ENCODE results near the gene HEBP2. TPM values are rescaled to one million over a fixed set of nuclear protein-coding genes. Genes with fewer than 3 reads are reported as not detected.
A peak's percentile ranks its signal among the peaks of the same experiment; 100 is the strongest.

The HEBP2 gene
- total RNA-seq, 1 experiment from 2014 or later: 71.2 TPM

DNA sequence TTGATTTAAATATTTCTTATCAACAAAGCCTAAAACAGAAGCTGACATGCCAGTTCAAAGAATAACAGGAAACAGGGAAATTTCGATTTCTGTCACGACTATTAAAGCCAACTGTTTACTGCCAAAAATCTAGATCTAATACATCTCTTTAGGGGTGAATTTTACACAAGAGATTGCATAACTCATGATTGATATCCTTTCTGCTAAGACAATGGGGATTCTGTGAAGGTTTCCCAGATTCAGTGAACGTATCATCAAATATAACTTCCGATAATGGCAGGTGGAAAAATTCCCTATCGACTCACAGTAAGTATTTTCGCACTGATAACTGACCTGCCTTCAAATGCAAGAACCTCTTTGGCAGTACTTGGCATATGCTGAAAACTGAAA lies 52.4 kb downstream of the HEBP2 start:
- BruUV-seq (replicated peaks): TSS peak; percentile 39
- H3K27ac Mint-ChIP-seq (ENCODE audit: low read depth, unreplicated experiment): peak overlapping the region; percentile 82
- peak; percentile 26 for DNase-seq (ENCODE audit: unreplicated experiment)
- no peaks in the 10 kb centered on the region for H3K9me3 Mint-ChIP-seq (ENCODE audit: unreplicated experiment)
- peaks cover 15% of the 10 kb centered on the region for H3K4me1 Mint-ChIP-seq (ENCODE audit: insufficient read depth, unreplicated experiment)
- peaks cover 11% of the 10 kb centered on the region for H3K36me3 Mint-ChIP-seq (ENCODE audit: insufficient read depth, unreplicated experiment)
- no peaks in the 10 kb centered on the region for H3K27me3 Mint-ChIP-seq (ENCODE audit: insufficient read depth, unreplicated experiment)
- ChIA-PET CTCF (interaction anchor here (0.7 to 4.1 kb wide), 9 partner anchors 8 to 297 kb away, joined by 3 to 32 read pairs (median 8); no protein-coding TSS in a partner anchor), POLR2A (interaction anchor here (0.6 to 4.5 kb wide), 11 partner anchors 11 to 586 kb away, joined by 3 to 72 read pairs (median 12); no protein-coding TSS in a partner anchor)
- TF ChIP-seq, protein P1, sequence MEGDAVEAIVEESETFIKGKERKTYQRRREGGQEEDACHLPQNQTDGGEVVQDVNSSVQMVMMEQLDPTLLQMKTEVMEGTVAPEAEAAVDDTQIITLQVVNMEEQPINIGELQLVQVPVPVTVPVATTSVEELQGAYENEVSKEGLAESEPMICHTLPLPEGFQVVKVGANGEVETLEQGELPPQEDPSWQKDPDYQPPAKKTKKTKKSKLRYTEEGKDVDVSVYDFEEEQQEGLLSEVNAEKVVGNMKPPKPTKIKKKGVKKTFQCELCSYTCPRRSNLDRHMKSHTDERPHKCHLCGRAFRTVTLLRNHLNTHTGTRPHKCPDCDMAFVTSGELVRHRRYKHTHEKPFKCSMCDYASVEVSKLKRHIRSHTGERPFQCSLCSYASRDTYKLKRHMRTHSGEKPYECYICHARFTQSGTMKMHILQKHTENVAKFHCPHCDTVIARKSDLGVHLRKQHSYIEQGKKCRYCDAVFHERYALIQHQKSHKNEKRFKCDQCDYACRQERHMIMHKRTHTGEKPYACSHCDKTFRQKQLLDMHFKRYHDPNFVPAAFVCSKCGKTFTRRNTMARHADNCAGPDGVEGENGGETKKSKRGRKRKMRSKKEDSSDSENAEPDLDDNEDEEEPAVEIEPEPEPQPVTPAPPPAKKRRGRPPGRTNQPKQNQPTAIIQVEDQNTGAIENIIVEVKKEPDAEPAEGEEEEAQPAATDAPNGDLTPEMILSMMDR (IDR thresholded peaks at IDR 0.05; ENCODE audit: unreplicated experiment): no peak
- intact Hi-C loops (cut with micrococcal nuclease): loop anchor here (5.0 kb wide), 1 partner anchor 51 kb away; no protein-coding TSS in a partner anchor
- peak overlapping the region; percentile 68 for H3K4me3 Mint-ChIP-seq (ENCODE audit: unreplicated experiment)

DNA sequence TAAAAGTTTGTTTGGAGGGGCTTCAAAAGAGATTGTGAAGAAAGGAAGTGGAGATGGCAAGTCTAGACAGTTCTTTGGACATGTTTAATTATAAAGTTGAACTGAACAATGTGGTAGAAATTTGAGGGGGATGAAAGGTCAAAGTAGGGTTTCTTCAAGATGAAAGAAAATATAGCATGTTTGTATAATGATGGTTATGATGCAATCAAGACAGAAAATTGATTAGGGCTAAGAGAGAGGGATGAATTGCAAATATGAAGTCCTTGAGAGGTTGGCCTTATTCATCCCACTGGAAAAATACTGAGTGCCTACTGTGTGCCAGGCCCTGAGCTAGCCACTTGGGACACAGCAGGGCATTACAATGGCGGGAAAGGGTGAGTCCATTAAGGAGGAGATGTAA lies 57.6 kb downstream of the HEBP2 start:
- BruUV-seq (replicated peaks): no TSS peak
- H3K9me3 Mint-ChIP-seq (ENCODE audit: unreplicated experiment): no peaks in the 10 kb centered on the region
- H3K4me3 Mint-ChIP-seq (ENCODE audit: unreplicated experiment): no peak overlapping the region
- H3K27me3 Mint-ChIP-seq (ENCODE audit: insufficient read depth, unreplicated experiment): no peaks in the 10 kb centered on the region
- TF ChIP-seq, protein P1 (IDR thresholded peaks at IDR 0.05; ENCODE audit: unreplicated experiment): no peak
- peaks cover 25% of the 10 kb centered on the region for H3K4me1 Mint-ChIP-seq (ENCODE audit: insufficient read depth, unreplicated experiment)
- ChIA-PET CTCF (interaction anchor here (0.6 to 0.9 kb wide), 3 partner anchors 59 to 1092 kb away, joined by 3 read pairs; no protein-coding TSS in a partner anchor), POLR2A (no interaction called here)
- intact Hi-C loops (cut with micrococcal nuclease): no loop called here
- DNase-seq (ENCODE audit: unreplicated experiment): no peak
- H3K36me3 Mint-ChIP-seq (ENCODE audit: insufficient read depth, unreplicated experiment): peaks cover 24% of the 10 kb centered on the region
- no peak overlapping the region for H3K27ac Mint-ChIP-seq (ENCODE audit: low read depth, unreplicated experiment)

DNA sequence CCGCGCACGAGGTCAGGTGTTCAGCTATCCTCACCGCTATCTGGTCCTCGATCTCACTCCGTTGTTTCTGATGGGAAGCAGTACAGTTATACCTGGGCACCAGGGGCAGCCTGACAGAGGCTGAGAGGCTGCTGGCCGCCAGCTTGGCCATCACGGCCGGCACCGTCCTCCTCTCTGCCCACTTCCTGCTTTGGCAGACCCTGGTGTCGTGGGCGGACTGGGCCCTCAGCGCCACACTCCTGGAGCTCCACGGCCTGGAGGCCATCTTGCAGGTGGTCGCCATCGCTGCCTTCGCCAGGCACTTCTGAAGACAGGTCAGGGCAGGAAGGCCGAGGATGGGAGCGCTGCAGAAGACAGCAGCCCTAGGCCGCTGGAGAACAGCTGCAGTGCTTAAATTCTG lies 60.1 kb downstream of the HEBP2 start:
- Mint-ChIP-seq H3K4me3 (ENCODE audit: unreplicated experiment) (no peak overlapping the region), H3K4me1 (ENCODE audit: insufficient read depth, unreplicated experiment) (peaks cover 38% of the 10 kb centered on the region), H3K27ac (ENCODE audit: low read depth, unreplicated experiment) (no peak overlapping the region), H3K9me3 (ENCODE audit: unreplicated experiment) (no peaks in the 10 kb centered on the region), H3K36me3 (ENCODE audit: insufficient read depth, unreplicated experiment) (peaks cover 24% of the 10 kb centered on the region), H3K27me3 (ENCODE audit: insufficient read depth, unreplicated experiment) (no peaks in the 10 kb centered on the region)
- no peak for DNase-seq (ENCODE audit: unreplicated experiment)
- ChIA-PET CTCF (interaction anchor here (0.6 to 2.5 kb wide), 5 partner anchors 9 to 54 kb away, joined by 4 to 18 read pairs (median 6); no protein-coding TSS in a partner anchor), POLR2A (interaction anchor here (2.1 to 6.3 kb wide), 2 partner anchors 9 to 28 kb away, joined by 24 to 72 read pairs; no protein-coding TSS in a partner anchor)
- intact Hi-C loops (cut with micrococcal nuclease): no loop called here
- no TSS peak for BruUV-seq (replicated peaks)
- TF ChIP-seq, protein P1 (IDR thresholded peaks at IDR 0.05; ENCODE audit: unreplicated experiment): no peak

DNA sequence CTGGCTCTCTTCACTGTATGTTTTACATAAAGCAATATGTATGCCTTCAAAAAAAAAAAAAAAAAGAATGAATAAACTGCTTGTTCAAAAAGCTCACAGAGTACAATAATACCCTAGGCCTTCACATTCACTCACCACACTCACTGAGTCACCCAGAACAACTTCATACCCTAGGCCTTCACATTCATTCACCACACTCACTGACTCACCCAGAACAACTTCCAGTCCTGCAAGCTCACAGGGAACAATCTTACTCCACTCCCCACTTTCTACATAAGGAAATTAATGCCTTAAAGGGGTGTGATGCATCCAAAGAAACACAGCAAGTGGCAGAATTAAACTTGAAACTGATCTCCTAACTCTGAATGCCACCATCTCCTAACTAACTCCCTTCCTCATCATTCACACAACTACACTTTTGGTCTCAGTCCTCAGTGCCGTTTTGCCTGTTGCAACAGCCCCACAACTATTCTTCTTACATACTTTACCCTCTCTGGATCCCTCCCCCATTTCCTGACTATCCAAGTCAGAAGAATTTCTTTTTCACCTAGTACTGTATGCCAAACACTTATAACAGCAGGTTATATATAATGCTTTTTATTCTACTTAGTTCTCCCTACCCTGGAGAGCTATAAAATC lies 61.1 kb downstream of the HEBP2 start:
- DNase-seq (ENCODE audit: unreplicated experiment): peak; percentile 95
- no peaks in the 10 kb centered on the region for H3K27me3 Mint-ChIP-seq (ENCODE audit: insufficient read depth, unreplicated experiment)
- H3K27ac Mint-ChIP-seq (ENCODE audit: low read depth, unreplicated experiment): peak overlapping the region; percentile 75
- H3K4me3 Mint-ChIP-seq (ENCODE audit: unreplicated experiment): peak overlapping the region; percentile 16
- H3K4me1 Mint-ChIP-seq (ENCODE audit: insufficient read depth, unreplicated experiment): peaks cover 45% of the 10 kb centered on the region
- peaks cover 24% of the 10 kb centered on the region for H3K36me3 Mint-ChIP-seq (ENCODE audit: insufficient read depth, unreplicated experiment)
- CTCF ChIA-PET: interaction anchor here (0.5 to 2.5 kb wide), 7 partner anchors 10 to 301 kb away, joined by 3 to 18 read pairs (median 5); no protein-coding TSS in a partner anchor
- no TSS peak for BruUV-seq (replicated peaks)
- H3K9me3 Mint-ChIP-seq (ENCODE audit: unreplicated experiment): no peaks in the 10 kb centered on the region
- TF ChIP-seq, protein P1 (IDR thresholded peaks at IDR 0.05; ENCODE audit: unreplicated experiment): no peak
- intact Hi-C loops (cut with micrococcal nuclease): no loop called here
- POLR2A ChIA-PET: interaction anchor here (0.6 to 6.3 kb wide), 12 partner anchors 9 to 632 kb away, joined by 3 to 72 read pairs (median 4); partner anchors contain the start of gene HEBP2
